CD4-positive, alpha-beta T cell treated with Interleukin-10 for 1 hour (primary cell): Measurements from ENCODE around the gene COQ2.
"Not testable (repeated sequence)": the region's sequence is repeated elsewhere in the genome, so short reads cannot be mapped to it uniquely, and the experiment has no call there.

ENCODE experiments used
- DNase-seq: peaks from one replicate; pipeline ENCODE4 v3.0.0-alpha.2; 2020

Gene COQ2

DNA sequence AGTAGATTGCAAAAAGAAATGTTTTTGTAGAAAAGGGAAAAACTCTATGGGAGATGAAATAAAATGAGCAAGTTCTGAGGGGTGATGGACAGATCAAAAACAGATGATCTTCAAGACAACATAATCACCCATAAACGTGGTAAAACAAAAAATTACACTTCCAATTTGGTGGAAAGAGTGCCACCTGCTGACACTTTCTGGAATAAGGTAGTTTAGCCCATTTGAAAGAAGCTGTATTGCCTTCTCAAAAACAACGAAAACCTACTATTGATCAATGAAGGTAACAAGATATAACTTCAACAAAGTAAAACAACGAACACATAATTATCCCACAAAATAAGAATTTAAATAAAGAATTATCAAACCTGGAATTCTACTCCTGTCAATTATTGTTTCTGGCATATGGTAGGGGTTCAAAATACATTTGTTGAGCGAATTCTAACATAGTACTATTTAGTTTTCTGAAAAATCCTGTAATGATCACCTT lies 2.5 kb downstream of the COQ2 start:
- DNase-seq, result peak; percentile 83

DNA sequence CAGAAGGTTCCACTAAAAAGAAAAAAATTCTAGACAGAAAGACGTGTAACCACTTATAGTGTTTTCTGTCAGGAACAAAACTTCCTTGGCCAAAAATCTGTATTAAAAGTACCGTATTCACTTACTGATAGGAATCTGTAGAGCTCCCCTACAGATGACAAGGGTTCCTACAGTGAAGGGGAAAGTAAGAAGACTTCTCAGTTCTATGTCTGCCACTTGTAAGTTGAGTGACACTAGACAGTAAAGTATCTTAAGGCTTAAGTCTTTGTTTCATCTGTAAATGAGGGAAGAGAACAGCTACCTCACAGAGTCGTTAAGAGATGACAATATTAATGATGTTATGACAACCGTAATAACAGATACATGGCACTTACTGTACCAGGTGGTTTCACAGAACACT lies 3.3 kb downstream of the COQ2 start:
- peak; percentile 15 for DNase-seq

DNA sequence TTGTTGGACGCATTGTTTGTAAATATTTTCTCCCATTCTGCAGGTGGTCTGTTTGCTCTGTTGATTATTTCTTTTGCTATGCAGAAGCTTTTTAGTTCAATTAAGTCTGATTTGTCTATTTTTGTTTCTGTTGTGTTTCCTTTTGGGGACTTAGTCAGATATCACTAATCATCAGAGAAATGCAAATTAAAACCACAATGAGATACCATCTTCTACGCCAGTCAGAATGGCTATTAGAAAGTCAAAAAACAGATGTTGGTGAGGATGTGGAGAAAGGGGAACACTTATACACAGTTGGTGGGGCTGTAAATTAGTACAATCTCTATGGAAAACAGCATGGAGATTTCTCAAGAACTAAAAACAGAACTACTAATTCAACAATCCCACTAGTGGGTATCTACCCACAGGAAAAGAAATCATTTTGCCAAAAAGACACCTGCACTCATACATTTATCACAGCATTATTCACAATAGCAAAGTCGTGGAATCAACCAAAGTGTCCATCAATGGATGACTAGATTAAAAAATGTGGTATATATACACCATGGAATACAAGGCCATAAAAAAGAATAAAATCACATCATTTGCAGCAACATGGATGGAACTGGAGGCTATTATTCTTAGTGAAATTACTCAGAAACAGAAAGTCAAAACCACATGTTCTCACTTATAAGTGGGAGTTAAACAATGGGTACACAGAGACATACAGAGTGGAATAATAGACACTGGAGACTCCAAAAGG lies 8.1 kb downstream of the COQ2 start:
- no peak for DNase-seq

DNA sequence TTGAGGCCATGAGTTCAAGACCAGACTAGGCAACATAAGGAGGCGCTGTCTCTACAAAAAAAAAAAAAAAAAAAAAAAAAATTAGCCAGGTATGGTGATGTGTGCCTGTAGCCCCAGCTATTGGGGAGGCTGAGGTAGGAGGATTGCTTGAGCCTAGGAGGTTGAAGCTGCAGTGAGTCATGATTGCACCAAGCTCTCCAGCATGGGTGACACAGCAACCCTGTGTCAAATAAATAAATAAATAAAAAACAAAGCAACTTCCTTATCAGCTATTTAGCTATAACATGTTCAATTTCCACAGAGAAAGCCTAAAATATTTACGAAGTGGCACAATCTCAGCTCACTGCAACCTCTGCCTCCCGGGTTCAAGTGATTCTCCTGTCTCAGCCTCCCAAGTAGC lies 10.7 kb downstream of the COQ2 start:
- not testable (repeated sequence) for DNase-seq

DNA sequence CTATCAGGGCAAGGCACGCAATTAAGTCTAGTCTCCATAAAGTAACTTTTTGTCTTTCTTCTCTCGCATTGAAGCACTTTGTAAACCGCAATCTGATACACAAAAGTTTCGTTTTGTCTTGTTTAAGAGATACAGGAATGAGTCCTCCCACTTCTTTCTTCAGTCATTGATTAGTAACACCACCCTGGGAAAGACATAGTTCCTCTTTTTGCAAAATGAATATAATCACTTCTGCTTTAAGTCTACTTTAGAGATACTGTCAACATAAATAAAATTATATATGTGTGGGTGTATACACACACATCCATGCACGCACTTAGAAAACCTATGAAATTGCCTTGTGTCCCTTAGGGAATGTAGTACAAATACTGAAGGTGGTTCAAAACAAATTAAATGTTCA lies 11.7 kb downstream of the COQ2 start:
- no peak for DNase-seq

DNA sequence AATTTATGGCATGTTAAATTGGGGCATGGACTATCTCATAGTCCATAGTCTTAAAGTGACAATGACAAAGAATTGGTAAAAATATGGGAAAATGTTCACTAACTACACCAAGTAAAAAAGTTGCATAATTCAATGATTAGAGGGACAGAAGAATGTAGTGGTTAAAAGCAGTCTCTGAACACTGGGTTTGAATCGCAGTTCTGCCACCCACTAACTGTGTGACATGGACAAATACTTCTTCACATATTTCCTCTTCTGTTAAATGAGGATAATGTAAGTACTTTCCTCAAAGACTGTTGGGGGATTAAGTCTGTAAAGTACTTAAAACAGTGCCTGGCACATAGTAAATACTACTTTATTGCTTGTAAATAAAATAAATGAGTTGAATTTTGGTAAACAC lies 15.3 kb downstream of the COQ2 start:
- DNase-seq, result no peak

DNA sequence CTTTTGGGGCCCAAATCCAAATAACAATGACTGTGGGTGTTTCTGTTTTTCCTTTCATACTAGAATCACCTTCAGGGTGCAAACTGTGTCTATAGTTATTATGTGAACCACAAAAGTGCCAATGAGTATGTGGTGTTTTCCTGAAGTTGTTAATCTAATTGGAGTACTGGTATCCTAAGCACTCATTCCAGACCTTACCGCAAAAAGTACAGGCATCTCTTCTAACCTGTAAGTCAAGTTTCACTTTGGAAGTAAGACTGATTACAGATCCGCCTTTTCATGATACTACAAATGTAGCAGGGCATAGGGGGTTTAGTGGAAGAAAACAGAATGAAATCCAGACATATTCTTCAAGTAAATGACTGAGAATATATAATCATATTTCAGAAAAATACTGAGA lies 16.1 kb downstream of the COQ2 start:
- no peak for DNase-seq

DNA sequence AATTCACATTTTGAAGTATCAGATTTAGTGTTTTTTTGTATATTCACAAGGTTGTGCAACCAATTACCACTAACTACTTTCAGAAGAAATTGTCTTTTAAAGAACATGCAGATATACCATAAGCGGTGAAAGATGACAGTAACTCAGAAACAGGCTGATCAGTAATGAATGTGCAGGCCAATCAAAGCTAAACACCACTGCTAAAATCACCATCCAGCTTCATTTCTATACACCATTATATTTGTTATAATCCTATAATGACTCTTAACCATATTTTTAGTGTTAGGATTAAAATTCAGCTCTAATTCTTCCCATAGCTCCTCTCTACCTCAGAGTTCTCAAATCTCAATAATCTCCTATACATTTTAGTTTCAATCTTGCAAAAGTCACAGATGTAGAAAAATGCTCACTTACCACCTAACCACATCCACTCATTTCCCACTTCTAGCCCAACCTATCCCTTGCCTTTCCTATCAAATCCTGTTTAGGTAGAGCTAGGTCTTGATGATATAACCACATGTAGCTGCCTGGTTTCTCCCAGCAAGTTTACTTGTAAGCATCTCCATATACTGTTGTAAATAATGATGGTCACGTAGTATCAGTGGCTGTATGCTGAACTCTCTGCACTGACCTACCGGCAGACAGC lies 16.6 kb downstream of the COQ2 start:
- no peak for DNase-seq

DNA sequence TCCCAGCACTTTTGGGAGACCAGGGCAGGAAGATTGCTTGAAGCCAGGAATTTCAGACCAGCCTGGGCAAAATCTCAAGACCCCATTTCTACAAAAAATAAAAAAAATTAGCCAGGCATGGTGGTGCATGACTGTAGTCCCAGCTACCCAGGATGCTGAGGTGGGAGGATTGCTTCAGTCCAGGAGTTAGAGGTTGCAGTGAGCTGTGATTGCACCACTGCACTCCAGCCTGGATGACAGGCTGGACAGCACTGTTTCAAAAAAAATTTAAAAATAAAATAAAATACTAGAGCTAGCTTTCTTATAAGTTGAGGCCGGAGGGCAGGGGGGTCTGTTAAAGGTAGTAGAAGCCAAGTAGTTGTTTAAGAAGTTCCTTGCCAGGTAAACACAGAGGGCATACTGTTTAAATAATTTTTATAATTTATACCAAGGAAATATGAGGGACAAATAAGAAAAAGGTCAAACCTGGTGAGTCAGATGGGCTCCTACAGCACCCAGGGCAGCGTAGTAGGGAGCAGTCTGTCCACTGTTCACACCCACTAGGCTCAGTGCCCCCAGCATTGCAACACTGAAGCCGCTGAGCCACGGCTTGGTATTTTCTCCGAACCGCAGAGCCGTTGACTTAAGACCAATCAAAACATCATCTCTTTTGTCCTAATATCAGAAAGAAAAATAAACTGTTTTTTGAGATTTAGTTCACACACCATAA lies 17.3 kb downstream of the COQ2 start:
- DNase-seq, result no peak

DNA sequence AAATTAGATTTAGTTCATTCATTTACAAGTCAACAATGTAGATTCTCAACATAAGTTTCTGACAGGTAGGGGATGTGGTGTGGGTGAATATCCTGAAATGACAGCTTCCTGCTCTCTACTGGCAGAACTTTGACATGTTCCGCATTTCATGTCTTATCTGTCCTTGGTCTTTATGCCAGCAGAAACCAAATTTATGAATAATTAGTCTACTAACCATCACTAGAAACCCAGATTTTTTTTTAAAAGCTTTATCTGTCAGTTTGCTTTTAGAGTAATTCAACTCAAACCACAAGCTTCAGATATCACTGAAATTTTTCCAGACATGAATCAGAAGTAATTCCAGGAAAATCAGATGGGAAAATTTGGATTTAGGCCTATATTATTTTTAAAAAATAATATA lies 17.9 kb downstream of the COQ2 start:
- DNase-seq, result peak; percentile 31

DNA sequence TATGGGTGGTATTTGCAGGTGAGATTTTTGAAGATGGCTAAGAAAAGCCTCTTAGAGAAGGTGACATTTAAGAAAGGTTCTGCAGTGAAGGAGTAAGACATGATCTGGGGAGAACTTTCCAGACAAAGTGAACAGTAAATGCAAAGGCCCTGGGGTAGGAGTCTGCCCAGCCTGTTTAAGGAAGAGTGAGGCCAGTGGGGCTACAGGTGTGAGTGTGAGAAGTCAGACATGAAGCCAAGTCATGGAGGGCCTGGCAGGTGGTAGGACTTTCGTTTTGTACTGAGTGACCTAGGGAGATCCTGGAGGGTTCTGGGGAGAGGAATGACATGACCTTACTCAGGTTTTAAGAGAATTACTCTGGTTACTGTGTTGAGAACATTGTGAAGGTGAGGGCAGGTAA lies 21.5 kb downstream of the COQ2 start:
- DNase-seq, result no peak

DNA sequence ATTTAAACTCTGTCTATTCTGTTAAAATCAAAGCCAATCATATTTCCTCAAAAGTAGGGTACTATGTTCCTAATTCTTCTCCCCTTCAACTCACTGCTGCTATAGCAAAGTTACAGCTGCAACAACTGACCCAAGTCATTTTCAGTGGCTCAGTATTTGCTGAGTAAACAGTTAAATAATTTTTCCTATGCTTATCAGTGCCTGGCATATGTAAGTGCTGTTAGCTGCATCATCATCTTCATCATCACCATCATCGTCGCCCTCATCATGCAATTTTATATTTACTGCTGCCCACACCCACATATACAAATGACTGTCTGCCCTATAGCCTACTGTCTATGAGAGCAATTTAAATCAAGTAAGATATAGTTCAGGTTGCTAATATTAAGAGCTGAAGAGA lies 21.9 kb downstream of the COQ2 start:
- DNase-seq, result no peak

DNA sequence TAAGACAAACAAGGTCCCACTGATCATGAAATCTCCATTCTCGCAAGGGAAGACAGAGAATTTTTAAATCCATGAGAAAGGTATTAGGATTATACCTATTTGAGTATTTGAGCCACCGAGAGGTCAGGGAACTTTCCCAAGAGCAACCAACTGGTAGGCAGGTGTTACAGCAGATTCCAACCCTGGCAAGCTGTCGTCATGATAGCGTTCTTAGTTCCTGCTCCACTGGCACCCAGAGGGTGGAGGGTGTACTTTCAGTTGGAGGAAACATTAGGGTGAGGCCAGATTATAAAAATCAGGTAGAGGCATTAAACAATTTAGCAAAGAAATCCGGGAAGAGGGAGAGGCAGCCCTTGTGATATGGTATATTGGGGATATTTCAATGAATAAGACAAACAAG lies 23.3 kb downstream of the COQ2 start:
- DNase-seq, result no peak

DNA sequence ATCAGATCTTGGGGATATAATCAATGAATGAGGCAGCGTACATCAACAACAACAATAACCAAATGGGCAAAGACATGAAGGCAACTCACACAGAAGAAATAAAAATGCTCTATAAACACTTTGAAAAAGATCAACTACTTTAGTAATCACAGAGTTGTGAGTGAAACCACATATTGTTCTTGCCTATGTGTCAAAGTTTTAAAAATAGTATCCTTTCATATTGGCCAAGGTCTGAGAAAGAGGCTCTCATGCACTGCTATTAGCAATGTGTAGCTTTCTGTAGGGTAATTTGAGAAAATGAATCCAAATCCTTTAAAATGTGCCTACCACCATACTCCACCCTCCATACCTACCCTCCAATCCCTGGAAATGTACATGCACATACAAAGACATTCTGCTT lies 25.0 kb downstream of the COQ2 start:
- DNase-seq, result no peak

DNA sequence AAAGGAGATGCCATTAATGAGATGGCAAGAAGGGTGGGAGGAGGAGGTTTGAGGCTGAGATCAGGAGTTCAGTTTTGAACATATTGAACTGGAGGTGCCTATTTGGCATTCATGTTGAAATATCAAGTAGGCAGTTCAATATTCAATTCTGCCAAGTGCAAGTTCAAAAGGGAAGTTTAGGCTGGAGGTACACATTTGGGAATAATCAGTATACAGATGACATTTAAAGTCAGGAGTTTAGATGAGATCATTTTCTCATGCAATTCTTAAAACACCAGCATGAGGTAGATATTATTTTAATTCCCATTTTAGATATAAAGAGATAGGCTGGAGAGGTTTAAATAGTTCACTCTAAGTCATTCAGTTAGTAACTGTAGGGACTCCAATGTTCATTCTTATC lies 26.1 kb downstream of the COQ2 start:
- DNase-seq, result no peak

DNA sequence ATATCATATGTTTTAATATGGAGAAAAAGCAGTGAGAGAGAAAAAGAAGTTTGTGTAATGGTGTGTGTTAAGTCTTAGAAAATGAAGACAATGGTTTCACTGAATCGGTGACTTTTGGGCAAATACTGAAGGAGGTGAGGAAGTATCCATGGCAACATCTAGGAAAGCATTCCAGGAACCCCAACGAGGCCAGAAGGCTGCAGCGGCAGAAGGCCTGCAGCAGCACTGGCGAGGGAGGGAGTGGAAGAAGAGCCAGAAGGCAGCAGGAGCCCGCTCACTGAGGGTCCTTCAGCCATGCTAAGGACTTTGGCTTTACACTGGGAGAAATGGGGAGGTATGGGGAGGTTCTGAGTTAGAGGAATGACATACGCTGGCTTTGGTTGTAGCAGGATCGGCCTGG lies 26.8 kb downstream of the COQ2 start:
- DNase-seq, result no peak

DNA sequence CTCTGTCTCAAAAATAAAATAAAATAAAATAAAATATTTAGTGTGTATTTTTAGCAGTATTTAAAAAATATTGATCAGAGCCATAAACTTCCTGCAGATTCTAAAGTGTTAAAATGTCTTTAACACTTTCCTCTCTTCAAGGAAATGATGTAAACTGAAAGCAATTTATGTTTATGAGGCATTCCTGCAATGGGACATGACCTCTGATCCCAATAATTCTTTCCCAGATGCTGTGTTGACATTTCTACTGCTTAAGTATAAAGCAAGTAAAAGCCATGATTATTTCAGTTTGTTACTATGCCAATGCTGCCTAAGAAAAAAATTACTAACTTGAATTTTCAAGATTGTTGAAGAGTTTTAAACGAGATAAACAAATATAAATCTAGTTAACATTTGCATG lies 29.0 kb downstream of the COQ2 start:
- DNase-seq, result no peak

DNA sequence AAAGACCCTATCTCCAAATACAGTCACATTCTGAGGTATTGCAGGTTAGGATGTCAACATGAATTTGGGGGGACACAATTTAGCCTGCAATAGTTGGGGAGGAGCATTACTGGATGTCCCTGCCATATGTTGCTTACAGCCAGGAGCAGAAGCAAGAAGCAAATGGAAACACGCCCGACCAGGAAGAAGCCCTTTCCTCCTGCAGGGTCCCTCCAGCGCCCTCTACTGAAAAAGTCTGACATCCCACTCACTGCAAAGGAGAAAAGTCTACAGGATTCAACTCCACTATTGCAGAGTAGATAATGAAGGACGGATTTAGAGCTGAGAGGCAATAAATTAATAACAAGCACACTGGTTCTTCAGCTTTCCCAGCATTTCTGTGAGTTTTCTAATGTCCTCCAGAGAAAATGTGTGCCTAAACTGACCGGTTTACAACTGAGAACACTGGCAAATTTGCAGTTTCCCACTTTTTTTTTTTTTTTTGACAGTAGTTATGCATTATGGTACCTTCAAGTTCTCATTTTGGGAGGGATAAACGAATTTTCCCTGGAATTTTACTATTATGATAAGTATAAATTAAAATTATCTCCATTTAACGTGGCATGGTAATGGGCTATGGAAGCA lies 31.7 kb downstream of the COQ2 start:
- peak; percentile 86 for DNase-seq

DNA sequence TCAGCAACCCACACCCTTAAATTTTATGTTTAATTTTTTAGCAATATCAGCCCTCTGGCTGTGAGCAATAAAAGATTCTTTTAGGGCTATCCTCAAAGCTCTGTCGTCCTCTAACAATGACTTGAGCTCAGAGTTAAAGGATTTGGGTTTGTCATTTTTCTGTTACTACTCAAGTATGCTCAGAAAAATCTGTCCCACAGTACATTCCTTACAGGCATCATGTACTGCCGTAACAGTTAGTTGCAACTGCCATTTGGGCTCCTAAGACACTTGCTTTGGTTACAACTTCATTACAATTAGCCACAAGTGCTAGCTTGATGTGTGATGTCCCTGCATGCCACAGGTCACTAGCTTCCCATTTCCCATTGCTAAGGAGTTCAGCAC lies 33.2 kb downstream of the COQ2 start:
- no peak for DNase-seq

DNA sequence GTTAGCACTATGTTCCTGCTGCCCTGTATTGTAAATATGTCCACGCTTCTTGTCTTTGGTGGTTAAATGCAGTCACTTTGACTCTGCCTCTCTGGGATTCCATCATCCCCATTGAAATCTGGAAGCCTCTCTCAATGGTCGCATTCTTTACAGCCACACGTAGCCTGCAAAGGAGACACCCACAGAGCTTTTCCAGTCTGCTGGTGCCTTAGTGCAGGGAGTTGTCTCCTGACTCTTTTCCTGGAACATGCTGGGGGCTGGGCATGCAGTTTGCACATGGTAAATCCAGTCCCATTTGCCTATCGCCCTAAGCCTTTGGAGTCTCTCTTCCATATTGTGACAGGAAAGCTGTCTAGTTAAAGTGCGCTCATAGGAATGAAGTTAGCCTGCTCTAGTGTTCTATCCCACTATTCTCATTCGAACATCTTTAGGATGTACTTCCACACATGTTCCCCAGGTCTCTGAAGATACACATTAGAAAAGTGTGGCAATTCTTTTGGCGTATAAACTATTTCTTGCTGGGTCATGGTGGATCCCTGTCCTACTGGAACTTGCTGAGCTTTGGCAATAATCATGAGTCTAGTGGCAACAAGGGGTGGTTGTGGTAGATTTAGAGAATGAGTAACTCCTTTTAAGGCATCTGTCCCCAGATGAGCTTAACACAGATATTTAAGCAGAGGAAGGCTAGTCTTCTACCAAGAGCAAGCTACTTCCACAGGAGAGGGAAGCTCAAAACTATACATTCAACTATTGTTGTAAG lies 33.7 kb downstream of the COQ2 start:
- no peak for DNase-seq

DNA sequence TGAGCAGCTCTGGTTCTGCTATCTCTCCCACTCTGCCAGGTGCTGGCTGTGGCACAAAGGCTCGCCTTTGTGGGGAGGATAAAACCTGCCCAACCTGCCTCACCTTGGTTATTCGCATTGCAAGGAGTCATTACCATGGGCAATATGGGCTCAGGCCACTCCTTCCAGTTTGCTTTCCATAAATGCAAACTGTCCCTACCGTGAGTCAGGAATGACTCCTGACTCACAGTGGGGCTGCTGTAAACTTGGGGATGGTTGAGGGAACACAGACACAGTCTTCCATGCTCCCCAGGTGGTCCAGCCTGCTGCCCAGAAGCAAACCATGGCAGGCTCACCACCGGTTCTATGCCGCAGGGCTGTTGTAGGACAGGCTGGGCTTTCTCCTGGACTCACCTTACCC lies 36.1 kb downstream of the COQ2 start:
- DNase-seq, result no peak

DNA sequence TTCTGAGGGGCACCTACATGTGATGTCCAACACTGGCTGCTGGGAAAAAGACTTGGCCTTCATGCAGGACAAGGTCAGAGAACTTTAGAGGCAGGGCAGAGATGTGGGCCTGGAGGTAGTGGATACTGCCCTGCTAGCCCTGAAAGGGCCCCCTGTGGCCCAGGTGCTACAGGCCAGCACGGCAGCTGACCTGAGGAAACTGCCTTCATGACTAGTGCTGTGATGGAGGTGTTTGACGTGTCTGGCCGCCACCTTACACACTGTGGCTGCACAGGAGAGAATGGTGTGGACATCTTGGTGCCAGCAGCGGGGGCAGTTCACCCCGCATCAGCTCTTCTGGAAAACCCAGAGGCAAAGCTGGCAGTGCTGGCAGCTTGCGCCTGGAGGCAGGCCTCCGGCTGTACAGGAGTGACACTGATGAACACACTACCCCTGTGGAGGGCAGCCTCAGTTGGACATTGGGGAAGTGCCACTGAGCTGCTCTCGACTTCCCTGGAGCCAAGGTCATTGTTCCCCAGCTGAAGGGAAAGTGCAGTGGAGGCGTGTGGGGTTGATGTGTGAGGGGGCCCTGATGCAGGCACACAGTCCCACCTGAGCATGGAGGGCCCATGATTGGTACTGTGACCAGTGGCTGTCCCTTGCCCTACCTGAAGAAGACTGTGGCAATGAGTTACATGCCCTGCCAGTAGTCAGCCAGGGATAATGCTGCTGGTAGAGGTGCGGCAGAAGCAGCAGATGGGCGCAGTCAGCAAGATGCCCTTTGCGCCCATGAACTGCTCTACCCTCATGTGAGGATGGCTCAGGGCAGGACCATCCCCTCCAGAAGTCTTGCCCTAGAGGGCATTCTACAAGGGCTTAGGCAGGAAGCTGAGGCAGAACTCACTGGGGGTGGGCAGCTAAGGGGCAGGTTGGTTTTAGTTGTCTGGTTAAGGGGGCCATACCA lies 36.9 kb downstream of the COQ2 start:
- DNase-seq, result no peak
